IMR-90 (cell line): ENCODE results near the gene VEZT.

Source experiments
- CTCF ChIP-seq: conservative IDR thresholded peaks from 2 replicates; pipeline ENCODE4 v1.5.1; 2012; ENCODE audit warnings: mild to moderate bottlenecking, low read depth, low read length, improper control_type of control experiment
- MXI1 ChIP-seq: IDR thresholded peaks from 2 replicates; pipeline ENCODE4 v1.6.1; 2012; ENCODE audit warnings: low read depth, mild to moderate bottlenecking, low read length, moderate library complexity, borderline replicate concordance
- POLR2A ChIP-seq: IDR thresholded peaks from 2 replicates; pipeline ENCODE4 v1.6.1; 2012; ENCODE audit warnings: mild to moderate bottlenecking, low read depth, low read length

DNA sequence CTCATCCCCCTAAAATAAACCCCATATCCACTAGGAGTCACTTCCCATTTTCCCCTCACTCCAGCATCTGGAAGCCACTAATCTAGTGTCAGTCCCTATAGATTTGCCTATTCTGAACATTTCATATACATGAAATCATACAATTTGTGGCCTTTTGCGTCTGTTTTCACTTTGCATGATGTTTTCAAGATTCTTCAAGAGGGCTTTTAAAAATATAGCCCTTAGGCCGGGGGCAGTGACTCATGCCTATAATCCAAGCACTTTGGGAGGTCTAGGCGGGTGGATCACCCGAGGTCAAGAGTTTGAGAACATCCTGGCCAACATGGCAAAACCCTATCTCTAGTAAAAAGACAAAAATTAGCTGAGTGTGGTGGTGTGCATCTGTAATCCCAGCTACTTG lies 104.7 kb downstream of the VEZT start:
- no peak for TF ChIP-seq CTCF
- no peak for TF ChIP-seq POLR2A
- no peak for TF ChIP-seq MXI1
